A673 (cell line): ENCODE data around the gene HERC4. TPM values are rescaled to one million over a fixed set of nuclear protein-coding genes. Genes with fewer than 3 reads are reported as not detected.
A peak's percentile ranks its signal among the peaks of the same experiment; 100 is the strongest.

Source experiments
- BruUV-seq: library from RNA; stranded (reverse); fragments of 400-500 nt; replicated peaks from 2 replicates; lab custom pipeline; 2021; lab: Mats Ljungman, UMichigan
- CTCF ChIA-PET: fragments of 300-600 bp; sonication (Branson Sonifier 250); formaldehyde crosslinking; loops from one replicate; lab custom pipeline; 2022; ENCODE audit warnings: antibody characterized with exemption; lab: Charles Lee
- POLR2A ChIA-PET: fragments of 300-600 bp; sonication (Branson Sonifier 250); formaldehyde crosslinking; loops from one replicate; lab custom pipeline; 2022; ENCODE audit warnings: antibody characterized with exemption; ENCODE audit not compliant: low non-redundant PET; lab: Charles Lee
- DNase-seq: peaks from one replicate; pipeline ENCODE4 v3.0.0-alpha.2; 2015; ENCODE audit warnings: low spot score
- H3K27ac ChIP-seq: fragments of 200-600 bp; sonication (generic); 2 replicates; pipeline ENCODE4 v1.5.1; 2016; ENCODE audit warnings: mixed run types, low read depth, mild to moderate bottlenecking, mixed read lengths, antibody characterized with exemption, low read length; ENCODE audit not compliant: poor library complexity, severe bottlenecking
- H3K27me3 ChIP-seq: fragments of 200-600 bp; sonication (generic); replicated peaks from 2 replicates; pipeline ENCODE4 v1.6.1; 2017; ENCODE audit warnings: mixed run types, low read depth, mild to moderate bottlenecking, mixed read lengths, antibody characterized with exemption, low read length; ENCODE audit not compliant: insufficient read depth, poor library complexity
- H3K36me3 ChIP-seq: fragments of 200-600 bp; sonication (generic); 2 replicates; pipeline ENCODE4 v1.6.1; 2016; ENCODE audit warnings: mixed run types, mild to moderate bottlenecking, mixed read lengths, antibody characterized with exemption, low read length; ENCODE audit not compliant: insufficient read depth, poor library complexity, severe bottlenecking
- H3K4me1 ChIP-seq: fragments of 200-600 bp; sonication (generic); 2 replicates; pipeline ENCODE4 v1.6.1; 2017; ENCODE audit warnings: mixed run types, mild to moderate bottlenecking, mixed read lengths, antibody characterized with exemption, low read length; ENCODE audit not compliant: insufficient read depth, poor library complexity, severe bottlenecking
- H3K4me3 ChIP-seq: fragments of 200-600 bp; sonication (generic); 2 replicates; pipeline ENCODE4 v1.5.1; 2016; ENCODE audit warnings: low read depth, mixed run types, mild to moderate bottlenecking, mixed read lengths, low read length; ENCODE audit not compliant: poor library complexity, severe bottlenecking
- H3K9me3 ChIP-seq: fragments of 200-600 bp; sonication (generic); 2 replicates; pipeline ENCODE4 v1.6.1; 2016; ENCODE audit warnings: mixed run types, low read depth, mild to moderate bottlenecking, mixed read lengths, antibody characterized with exemption, low read length; ENCODE audit not compliant: poor library complexity, severe bottlenecking
- EZH2 ChIP-seq: fragments of 200-600 bp; sonication (generic); IDR thresholded peaks from 2 replicates; pipeline ENCODE4 v1.6.1; 2017; ENCODE audit warnings: borderline replicate concordance, low read depth, mild to moderate bottlenecking, mixed read lengths, antibody characterized with exemption, low read length; ENCODE audit not compliant: poor library complexity, severe bottlenecking
- intact Hi-C: fragments of 100-400 bp; cut with micrococcal nuclease; formaldehyde crosslinking; loops from one replicate; pipeline ENCODE4 v1.10.0; 2022; ENCODE audit not compliant: unreplicated experiment
- total RNA-seq: library from RNA; stranded (reverse); gene quantifications from 2 replicates; pipeline ENCODE4 v1.2.3, GENCODE V29; 2021
- TF ChIP-seq, protein P1 (sequence below): fragments of 300-800, 200-600 bp; sonication (generic); conservative IDR thresholded peaks from 2 replicates; pipeline ENCODE4 v1.5.1; 2017; ENCODE audit warnings: low read depth, mild to moderate bottlenecking, antibody characterized with exemption, low read length, moderate library complexity, mixed read lengths

Gene HERC4
- total RNA-seq, 1 experiment from 2014 or later: 52.2 TPM

DNA sequence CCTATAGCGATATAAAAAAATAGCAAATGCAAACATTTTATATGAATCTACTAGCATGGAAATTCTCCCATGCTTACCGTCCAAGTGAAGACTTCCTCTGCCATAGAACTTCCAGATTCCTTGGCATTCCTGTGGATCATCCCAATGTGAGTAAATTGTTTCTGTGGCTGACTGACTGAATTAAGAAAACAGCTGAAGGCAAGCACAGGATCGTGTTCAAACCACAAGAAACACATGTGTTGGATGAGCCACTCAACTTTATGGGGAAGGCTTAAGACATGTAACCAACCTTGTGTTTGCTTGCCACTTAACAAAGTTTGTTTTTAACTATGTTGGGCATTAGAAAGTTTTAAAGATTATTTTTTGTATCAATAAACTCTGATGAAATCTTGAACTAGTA lies 31.6 kb upstream of the HERC4 start:
- H3K4me1 ChIP-seq: peaks cover 16% of the 10 kb centered on the region
- POLR2A ChIA-PET: no interaction called here

GRCh38 chr10:68105820-68106219 lies 30.7 kb upstream of the HERC4 start:
- BruUV-seq: no TSS peak
- H3K4me3 ChIP-seq: peak overlapping the region; percentile 1

More for the DNA sequence above, 31.6 kb upstream of the HERC4 start:
- Histone ChIP-seq H3K36me3 (no peaks in the 10 kb centered on the region), H3K27me3 (no peaks in the 10 kb centered on the region), H3K4me3 (peak overlapping the region; percentile 2), H3K9me3 (no peaks in the 10 kb centered on the region), H3K27ac (peak overlapping the region; percentile 18)
- BruUV-seq: no TSS peak
- CTCF ChIA-PET: no interaction called here
- DNase-seq: peak; percentile 48
- TF ChIP-seq, protein P1, sequence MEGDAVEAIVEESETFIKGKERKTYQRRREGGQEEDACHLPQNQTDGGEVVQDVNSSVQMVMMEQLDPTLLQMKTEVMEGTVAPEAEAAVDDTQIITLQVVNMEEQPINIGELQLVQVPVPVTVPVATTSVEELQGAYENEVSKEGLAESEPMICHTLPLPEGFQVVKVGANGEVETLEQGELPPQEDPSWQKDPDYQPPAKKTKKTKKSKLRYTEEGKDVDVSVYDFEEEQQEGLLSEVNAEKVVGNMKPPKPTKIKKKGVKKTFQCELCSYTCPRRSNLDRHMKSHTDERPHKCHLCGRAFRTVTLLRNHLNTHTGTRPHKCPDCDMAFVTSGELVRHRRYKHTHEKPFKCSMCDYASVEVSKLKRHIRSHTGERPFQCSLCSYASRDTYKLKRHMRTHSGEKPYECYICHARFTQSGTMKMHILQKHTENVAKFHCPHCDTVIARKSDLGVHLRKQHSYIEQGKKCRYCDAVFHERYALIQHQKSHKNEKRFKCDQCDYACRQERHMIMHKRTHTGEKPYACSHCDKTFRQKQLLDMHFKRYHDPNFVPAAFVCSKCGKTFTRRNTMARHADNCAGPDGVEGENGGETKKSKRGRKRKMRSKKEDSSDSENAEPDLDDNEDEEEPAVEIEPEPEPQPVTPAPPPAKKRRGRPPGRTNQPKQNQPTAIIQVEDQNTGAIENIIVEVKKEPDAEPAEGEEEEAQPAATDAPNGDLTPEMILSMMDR: no peak
- TF ChIP-seq EZH2: no peak
- intact Hi-C loops: no loop called here

GRCh38 chr10:68103901-68104300 lies 28.8 kb upstream of the HERC4 start:
- Histone ChIP-seq H3K27me3 (no peaks in the 10 kb centered on the region), H3K4me1 (peaks cover 18% of the 10 kb centered on the region), H3K36me3 (no peaks in the 10 kb centered on the region), H3K9me3 (no peaks in the 10 kb centered on the region), H3K27ac (no peak overlapping the region), H3K4me3 (no peak overlapping the region)
- POLR2A ChIA-PET: no interaction called here
- no TSS peak for BruUV-seq
- CTCF ChIA-PET: no interaction called here
- TF ChIP-seq EZH2: no peak
- DNase-seq: no peak
- intact Hi-C loops: no loop called here

More at GRCh38 chr10:68105820-68106219, 30.7 kb upstream of the HERC4 start:
- Histone ChIP-seq H3K9me3 (no peaks in the 10 kb centered on the region), H3K36me3 (no peaks in the 10 kb centered on the region), H3K27me3 (no peaks in the 10 kb centered on the region), H3K4me1 (peaks cover 16% of the 10 kb centered on the region), H3K27ac (peak overlapping the region; percentile 18)
- POLR2A ChIA-PET: no interaction called here
- intact Hi-C loops: no loop called here
- no peak for TF ChIP-seq EZH2
- TF ChIP-seq, protein P1: no peak
- DNase-seq: peak; percentile 84
- CTCF ChIA-PET: no interaction called here

- Histone ChIP-seq H3K36me3 (no peaks in the 10 kb centered on the region), H3K27ac (no peak overlapping the region), H3K27me3 (no peaks in the 10 kb centered on the region), H3K4me1 (peaks cover 18% of the 10 kb centered on the region), H3K4me3 (no peak overlapping the region), H3K9me3 (no peaks in the 10 kb centered on the region)
- TF ChIP-seq, protein P1: no peak
- no peak for TF ChIP-seq EZH2
- no peak for DNase-seq
- CTCF ChIA-PET: no interaction called here
- intact Hi-C loops: no loop called here
- POLR2A ChIA-PET: no interaction called here
- no TSS peak for BruUV-seq
Measured at GRCh38 chr10:68103261-68103878, 28.3 kb upstream of the HERC4 start.
